Parathyroid adenoma (tissue), 2 donors: ENCODE data around the gene ACAN.

Source experiments
- H2AFZ ChIP-seq: fragments of 300-600 bp; sonication (generic); one replicate; pipeline ENCODE4 v1.7.0; 2017; ENCODE audit warnings: antibody characterized with exemption, mild to moderate bottlenecking
- H3K27ac ChIP-seq: fragments of 300-600 bp; sonication (generic); one replicate; pipeline ENCODE4 v1.7.0; 2017
- H3K27me3 ChIP-seq: fragments of 300-600 bp; sonication (generic); one replicate; pipeline ENCODE4 v1.7.0; 2017; ENCODE audit warnings: low read length; ENCODE audit not compliant: control insufficient read depth, insufficient read depth
- H3K36me3 ChIP-seq: fragments of 300-600 bp; sonication (generic); one replicate; pipeline ENCODE4 v1.7.0; 2017; ENCODE audit warnings: low read length; ENCODE audit not compliant: control insufficient read depth, insufficient read depth
- H3K4me1 ChIP-seq: fragments of 300-600 bp; sonication (generic); one replicate; pipeline ENCODE4 v1.7.0; 2017; ENCODE audit warnings: control low read depth
- H3K4me2 ChIP-seq: fragments of 300-600 bp; sonication (generic); one replicate; pipeline ENCODE4 v1.7.0; 2017; ENCODE audit warnings: low read length
- H3K4me3 ChIP-seq: fragments of 300-600 bp; sonication (generic); one replicate; pipeline ENCODE4 v1.7.0; 2017; ENCODE audit warnings: low read depth, low read length
- H3K79me2 ChIP-seq: fragments of 300-600 bp; sonication (generic); one replicate; pipeline ENCODE4 v1.7.0; 2017; ENCODE audit warnings: control low read depth
- H3K9ac ChIP-seq: fragments of 300-600 bp; sonication (generic); one replicate; pipeline ENCODE4 v1.7.0; 2017; ENCODE audit warnings: mild to moderate bottlenecking
- H3K9me3 ChIP-seq: fragments of 300-600 bp; sonication (generic); one replicate; pipeline ENCODE4 v1.7.0; 2017; ENCODE audit warnings: low read length; ENCODE audit not compliant: control insufficient read depth
- CTCF ChIP-seq: fragments of 300-600 bp; sonication (generic); IDR thresholded peaks from one replicate; pipeline ENCODE4 v1.7.0; 2017; ENCODE audit warnings: antibody characterized with exemption, mild to moderate bottlenecking
- donor health status: primary hyperparathyroidism.

Gene ACAN

GRCh38 chr15:88830016-88830415, 26.8 kb downstream of the ACAN start:
- Histone ChIP-seq H3K36me3 (no peaks in the 10 kb centered on the region), H3K4me1 (no peaks in the 10 kb centered on the region), H3K27me3 (no peaks in the 10 kb centered on the region), H3K4me2 (no peak overlapping the region), H3K27ac (no peak overlapping the region), H3K9ac (no peak overlapping the region), H3K79me2 (no peaks in the 10 kb centered on the region), H2AFZ (no peak overlapping the region), H3K4me3 (no peak overlapping the region), H3K9me3 (no peaks in the 10 kb centered on the region)
- no peak for TF ChIP-seq CTCF

DNA sequence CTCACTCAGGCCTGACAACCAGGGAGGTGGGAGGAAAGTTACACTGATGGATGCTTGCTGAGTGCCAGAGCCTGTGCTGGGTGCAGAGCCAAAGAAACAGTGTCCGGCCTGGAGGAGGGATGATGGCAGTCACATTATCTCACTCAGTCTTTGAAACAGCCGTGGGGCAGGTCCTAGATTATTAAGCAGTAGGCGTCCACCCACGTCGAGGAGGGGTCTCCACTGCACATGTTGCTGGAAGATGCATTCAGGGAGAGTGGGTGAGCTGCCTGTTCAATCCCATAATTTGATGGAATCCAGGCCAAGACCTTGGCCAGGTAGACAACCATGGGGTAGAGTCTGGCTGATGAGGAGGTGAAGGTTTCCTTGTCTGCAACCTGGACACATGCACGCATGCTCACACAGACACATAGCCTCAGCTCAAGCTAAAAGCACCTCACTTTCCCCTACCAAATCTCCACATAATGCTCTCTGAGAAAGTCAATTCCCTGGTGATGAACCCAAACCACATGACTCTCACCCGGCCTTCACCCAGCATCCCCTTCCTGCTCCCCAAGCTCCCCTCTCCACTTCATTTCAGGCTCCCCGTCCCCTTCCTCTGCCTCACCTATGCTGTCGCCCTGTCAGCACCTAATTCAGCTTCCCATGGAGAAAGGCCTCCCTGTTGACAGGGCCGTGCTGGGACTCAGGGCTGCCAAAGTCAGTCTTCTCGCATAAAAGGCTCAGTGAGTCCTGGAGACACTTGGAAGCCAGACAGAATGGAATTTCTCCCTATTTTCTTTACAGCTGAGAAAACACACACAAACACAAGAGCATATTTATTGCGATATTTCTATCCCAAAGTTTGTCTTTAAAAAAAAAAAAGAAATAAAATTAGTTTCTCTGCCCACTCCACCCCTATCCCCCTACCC, 29.8 kb downstream of the ACAN start:
- H3K4me1 ChIP-seq: no peaks in the 10 kb centered on the region
- H3K9ac ChIP-seq: no peak overlapping the region
- no peaks in the 10 kb centered on the region for H3K36me3 ChIP-seq
- no peaks in the 10 kb centered on the region for H3K79me2 ChIP-seq
- TF ChIP-seq CTCF: no peak
- no peak overlapping the region for H2AFZ ChIP-seq
- H3K27ac ChIP-seq: no peak overlapping the region
- no peaks in the 10 kb centered on the region for H3K27me3 ChIP-seq
- no peak overlapping the region for H3K4me3 ChIP-seq
- no peak overlapping the region for H3K4me2 ChIP-seq
- H3K9me3 ChIP-seq: no peaks in the 10 kb centered on the region

- no peaks in the 10 kb centered on the region for H3K27me3 ChIP-seq
- H2AFZ ChIP-seq: no peak overlapping the region
- no peaks in the 10 kb centered on the region for H3K79me2 ChIP-seq
- TF ChIP-seq CTCF: no peak
- no peak overlapping the region for H3K4me3 ChIP-seq
- no peaks in the 10 kb centered on the region for H3K36me3 ChIP-seq
- no peaks in the 10 kb centered on the region for H3K9me3 ChIP-seq
- H3K4me2 ChIP-seq: no peak overlapping the region
- H3K4me1 ChIP-seq: no peaks in the 10 kb centered on the region
- H3K9ac ChIP-seq: no peak overlapping the region
- H3K27ac ChIP-seq: no peak overlapping the region
These were observed 30.5 kb downstream of the ACAN start for GRCh38 chr15:88833731-88834100.

- H3K4me3 ChIP-seq: no peak overlapping the region
- no peaks in the 10 kb centered on the region for H3K79me2 ChIP-seq
- no peaks in the 10 kb centered on the region for H3K27me3 ChIP-seq
- H3K9me3 ChIP-seq: no peaks in the 10 kb centered on the region
- no peak overlapping the region for H3K9ac ChIP-seq
- H3K27ac ChIP-seq: no peak overlapping the region
- H2AFZ ChIP-seq: no peak overlapping the region
- peak; percentile 18 for TF ChIP-seq CTCF
- H3K4me1 ChIP-seq: no peaks in the 10 kb centered on the region
- H3K4me2 ChIP-seq: no peak overlapping the region
- no peaks in the 10 kb centered on the region for H3K36me3 ChIP-seq
These were observed 31.1 kb downstream of the ACAN start for GRCh38 chr15:88834211-88834812.
